Gastrocnemius medialis (tissue), 4 donors: Measurements from ENCODE around the gene C5. TPM values are rescaled to one million over a fixed set of nuclear protein-coding genes. Genes with fewer than 3 reads are reported as not detected.
A peak's percentile ranks its signal among the peaks of the same experiment; 100 is the strongest.

Experiments used
- ATAC-seq, 2 donors: fragments of 150-250 bp; one replicate each; pipeline ENCODE4 v1.9.1; 2016
- DNase-seq, 2 donors: peaks; one replicate each; pipeline ENCODE4 v3.0.0-alpha.2; 2019
- H3K27ac ChIP-seq, 4 donors: fragments of 200-600 bp; sonication (generic); 1 replicate in 1 of 4; 2 replicates in 3 of 4; pipeline ENCODE4 v1.5.1; 2016 to 2018; ENCODE audit warnings: mild to moderate bottlenecking in 2 of 4, moderate library complexity in 1 of 4
- H3K27me3 ChIP-seq, 3 donors: fragments of 200-600 bp; sonication (generic) in 2 of 3; 1 replicate in 1 of 3; 2 replicates in 2 of 3; pipeline versions ENCODE4 v1.5.1 to v1.6.0; 2016 to 2019; ENCODE audit warnings: mild to moderate bottlenecking in 1 of 3, moderate library complexity in 1 of 3
- H3K36me3 ChIP-seq, 2 donors: fragments of 200-600 bp; sonication (generic) in 1 of 2; one replicate each; pipeline ENCODE4 v1.5.1; 2017 to 2018
- H3K4me1 ChIP-seq, 2 donors: fragments of 200-600 bp; sonication (generic) in 1 of 2; one replicate each; pipeline ENCODE4 v1.5.1; 2016 to 2017; ENCODE audit warnings: mild to moderate bottlenecking in 2 of 2
- H3K4me3 ChIP-seq, 4 donors: fragments of 200-600 bp; sonication (generic) in 3 of 4; 1 replicate in 1 of 4; 2 replicates in 3 of 4; pipeline ENCODE4 v1.5.1; 2016 to 2019; ENCODE audit warnings: mild to moderate bottlenecking in 2 of 4
- H3K9me3 ChIP-seq, 3 donors: fragments of 200-600 bp; sonication (generic) in 2 of 3; 1 replicate in 1 of 3; 2 replicates in 2 of 3; pipeline ENCODE4 v1.5.1; 2016 to 2019
- POLR2A ChIP-seq, 2 donors: fragments of 450-650 bp; IDR thresholded peaks; one replicate each; pipeline ENCODE4 v1.6.1; 2017; ENCODE audit warnings: antibody characterized with exemption in 2 of 2, mild to moderate bottlenecking in 2 of 2, moderate library complexity in 2 of 2
- in situ Hi-C, 4 donors: fragments of 200-750 bp; cut with MboI; loops; one replicate each; pipeline versions ENCODE4 v1.15.0 to v1.8.0; 2017; ENCODE audit warnings: low sequenced_read_pairs in 4 of 4
- intact Hi-C: fragments of 100-400 bp; cut with DNase I; formaldehyde crosslinking; loops from one replicate; pipeline ENCODE4 v1.15.1; 2023; ENCODE audit warnings: low total_unique reads
- total RNA-seq, 4 donors: library from RNA; depleted of rRNA; stranded (reverse); fragments of >200 nt; gene quantifications; one replicate each; pipeline versions ENCODE4 v1.1.0 to v1.2.3, GENCODE V29; 2016
- TF ChIP-seq, protein P1 (sequence below), 5 experiments: fragments of 450-650 bp in 3 of 5; fragments of 200-600 bp in 2 of 5; sonication (generic) in 2 of 5; IDR thresholded peaks in 4 of 5; conservative IDR thresholded peaks in 1 of 5; 1 replicate in 4 of 5; 2 replicates in 1 of 5; pipeline ENCODE4 v1.5.1; 2016 to 2019; ENCODE audit warnings: antibody characterized with exemption in 5 of 5, mild to moderate bottlenecking in 3 of 5, moderate library complexity in 3 of 5

C5 gene
- total RNA-seq, 4 donors from 2014 or later: 0.22 to 3.9 (median 1.8) TPM

DNA sequence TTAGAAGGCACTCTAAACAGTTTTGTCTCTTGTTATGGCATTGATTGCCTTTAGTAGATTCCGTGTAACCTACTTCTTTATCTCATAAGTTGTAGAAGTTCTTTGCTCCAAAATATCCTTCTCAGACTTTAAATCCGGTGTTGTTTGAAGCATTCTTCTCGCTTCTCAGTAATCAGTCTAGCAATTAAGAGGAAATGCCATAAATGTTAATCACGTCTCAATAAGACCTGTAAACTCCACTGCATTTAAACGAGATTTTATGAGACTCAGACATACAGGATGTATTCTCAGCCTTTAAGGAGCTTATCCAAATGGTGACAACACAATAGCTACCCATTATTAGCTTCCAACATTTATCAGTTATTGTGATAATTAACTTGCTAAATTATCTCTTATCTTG, 7.7 kb upstream of the C5 start:
- intact Hi-C loops: loop anchor here (10.0 kb wide), 1 partner anchor 433 kb away; no protein-coding TSS in a partner anchor
- no peak overlapping the region for H3K4me3 ChIP-seq
- DNase-seq (no peak), ATAC-seq (no peak)
- no peaks in the 10 kb centered on the region for H3K9me3 ChIP-seq
- no peaks in the 10 kb centered on the region for H3K36me3 ChIP-seq
- in situ Hi-C loops: loop anchor here in 1 of 4 donors (25.0 kb wide), 1 partner anchor 196 kb away; no protein-coding TSS in a partner anchor
- H3K27me3 ChIP-seq: no peaks in the 10 kb centered on the region
- no peak overlapping the region for H3K27ac ChIP-seq
- no peaks in the 10 kb centered on the region for H3K4me1 ChIP-seq
- no peak for TF ChIP-seq POLR2A (IDR thresholded peaks at IDR 0.05)
- TF ChIP-seq, protein P1, sequence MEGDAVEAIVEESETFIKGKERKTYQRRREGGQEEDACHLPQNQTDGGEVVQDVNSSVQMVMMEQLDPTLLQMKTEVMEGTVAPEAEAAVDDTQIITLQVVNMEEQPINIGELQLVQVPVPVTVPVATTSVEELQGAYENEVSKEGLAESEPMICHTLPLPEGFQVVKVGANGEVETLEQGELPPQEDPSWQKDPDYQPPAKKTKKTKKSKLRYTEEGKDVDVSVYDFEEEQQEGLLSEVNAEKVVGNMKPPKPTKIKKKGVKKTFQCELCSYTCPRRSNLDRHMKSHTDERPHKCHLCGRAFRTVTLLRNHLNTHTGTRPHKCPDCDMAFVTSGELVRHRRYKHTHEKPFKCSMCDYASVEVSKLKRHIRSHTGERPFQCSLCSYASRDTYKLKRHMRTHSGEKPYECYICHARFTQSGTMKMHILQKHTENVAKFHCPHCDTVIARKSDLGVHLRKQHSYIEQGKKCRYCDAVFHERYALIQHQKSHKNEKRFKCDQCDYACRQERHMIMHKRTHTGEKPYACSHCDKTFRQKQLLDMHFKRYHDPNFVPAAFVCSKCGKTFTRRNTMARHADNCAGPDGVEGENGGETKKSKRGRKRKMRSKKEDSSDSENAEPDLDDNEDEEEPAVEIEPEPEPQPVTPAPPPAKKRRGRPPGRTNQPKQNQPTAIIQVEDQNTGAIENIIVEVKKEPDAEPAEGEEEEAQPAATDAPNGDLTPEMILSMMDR (IDR thresholded peaks at IDR 0.05 in 4 of 5, conservative IDR thresholded peaks at IDR 0.05 in 1 of 5): no peak

DNA sequence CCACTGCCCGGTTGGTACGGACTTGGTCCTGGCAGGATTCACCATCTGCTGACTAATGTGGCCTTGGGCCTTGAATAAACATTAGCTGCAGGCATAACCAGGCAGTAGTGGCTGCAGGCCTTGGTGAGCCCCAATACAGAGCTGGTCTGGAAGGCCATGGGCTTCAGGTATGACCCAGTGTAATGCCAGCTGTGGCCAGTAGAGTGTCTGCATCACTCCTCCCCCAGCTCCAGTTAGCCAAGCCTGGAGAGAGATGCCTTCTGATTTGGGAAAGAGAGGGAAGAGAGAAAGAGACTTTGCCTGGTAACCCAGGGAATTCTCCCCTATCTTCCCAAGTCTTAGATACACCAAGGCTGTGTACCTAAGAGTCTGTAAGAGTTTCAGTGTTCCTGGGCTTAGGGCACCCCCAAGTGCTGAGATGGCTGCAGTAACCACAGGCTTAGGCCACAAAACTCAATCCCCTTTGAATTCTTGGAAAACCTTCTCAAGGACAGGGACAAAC, 5.6 kb upstream of the C5 start:
- intact Hi-C loops: loop anchor here (10.0 kb wide), 1 partner anchor 431 kb away; no protein-coding TSS in a partner anchor
- Histone ChIP-seq H3K27me3 (no peaks in the 10 kb centered on the region), H3K9me3 (no peaks in the 10 kb centered on the region), H3K4me1 (no peaks in the 10 kb centered on the region), H3K27ac (no peak overlapping the region), H3K4me3 (no peak overlapping the region), H3K36me3 (no peaks in the 10 kb centered on the region)
- TF ChIP-seq, protein P1 (IDR thresholded peaks at IDR 0.05 in 4 of 5, conservative IDR thresholded peaks at IDR 0.05 in 1 of 5): peak in 1 of 5 experiments; percentile 18
- no peak for TF ChIP-seq POLR2A (IDR thresholded peaks at IDR 0.05)
- DNase-seq: no peak
- ATAC-seq: no peak
- in situ Hi-C loops: loop anchor here in 1 of 4 donors (25.0 kb wide), 1 partner anchor 193 kb away; no protein-coding TSS in a partner anchor

DNA sequence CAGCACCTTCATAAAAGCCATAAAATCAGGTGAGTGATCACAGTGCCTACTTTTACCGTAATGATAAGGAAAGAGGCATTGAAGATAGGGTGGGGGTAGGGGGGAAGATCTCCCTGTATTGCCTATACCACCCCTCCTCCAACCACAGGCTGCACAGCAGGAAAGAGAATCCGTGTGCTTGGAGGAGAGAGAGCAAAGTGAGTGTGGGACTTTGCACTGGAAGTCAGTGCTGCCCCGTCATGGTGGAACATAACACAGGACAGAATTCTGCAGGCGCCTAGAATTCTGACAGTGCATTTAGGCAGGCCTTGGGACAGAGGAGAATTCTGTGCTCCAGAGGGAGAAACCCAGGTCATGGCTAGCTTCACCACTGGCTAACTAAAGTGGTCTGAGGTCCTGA, 3.5 kb upstream of the C5 start:
- TF ChIP-seq POLR2A (IDR thresholded peaks at IDR 0.05): no peak
- TF ChIP-seq, protein P1 (IDR thresholded peaks at IDR 0.05 in 4 of 5, conservative IDR thresholded peaks at IDR 0.05 in 1 of 5): no peak
- in situ Hi-C loops: loop anchor here in 1 of 4 donors (25.0 kb wide), 1 partner anchor 191 kb away; no protein-coding TSS in a partner anchor
- Histone ChIP-seq H3K36me3 (no peaks in the 10 kb centered on the region), H3K27ac (no peak overlapping the region), H3K4me3 (no peak overlapping the region), H3K9me3 (no peaks in the 10 kb centered on the region), H3K4me1 (no peaks in the 10 kb centered on the region), H3K27me3 (no peaks in the 10 kb centered on the region)
- ATAC-seq: no peak
- DNase-seq: no peak
- intact Hi-C loops: loop anchor here (10.0 kb wide), 1 partner anchor 429 kb away; no protein-coding TSS in a partner anchor

DNA sequence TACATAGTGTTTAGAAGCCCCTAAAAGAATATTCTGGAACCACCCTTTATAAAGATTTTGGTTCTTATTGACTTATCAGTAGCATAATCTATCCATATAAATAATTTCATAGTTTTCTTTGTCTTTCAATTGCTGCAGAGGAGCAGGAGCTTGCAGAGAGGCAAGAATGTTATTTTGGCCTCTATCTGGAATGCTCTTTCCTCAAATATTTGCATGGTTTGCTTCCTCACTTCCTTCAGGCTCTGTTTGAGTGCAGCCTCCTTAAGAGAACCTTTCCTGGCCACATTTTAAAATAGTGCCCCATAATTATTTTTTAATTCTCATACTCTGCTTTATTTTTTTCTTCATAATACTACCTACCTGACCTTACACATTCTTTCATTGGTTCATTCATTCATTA, 1.5 kb downstream of the C5 start:
- in situ Hi-C loops: no loop called here

More for the DNA sequence above, 1.5 kb downstream of the C5 start:
- no peaks in the 10 kb centered on the region for H3K4me1 ChIP-seq
- no peaks in the 10 kb centered on the region for H3K36me3 ChIP-seq
- H3K27ac ChIP-seq: no peak overlapping the region
- DNase-seq (no peak), ATAC-seq (no peak)
- H3K27me3 ChIP-seq: no peaks in the 10 kb centered on the region
- intact Hi-C loops: no loop called here
- H3K9me3 ChIP-seq: no peaks in the 10 kb centered on the region
- TF ChIP-seq POLR2A (IDR thresholded peaks at IDR 0.05): no peak
- TF ChIP-seq, protein P1 (IDR thresholded peaks at IDR 0.05 in 4 of 5, conservative IDR thresholded peaks at IDR 0.05 in 1 of 5): no peak
- H3K4me3 ChIP-seq: no peak overlapping the region
